ENCODE results near the gene PTPRT.

The PTPRT gene

DNA sequence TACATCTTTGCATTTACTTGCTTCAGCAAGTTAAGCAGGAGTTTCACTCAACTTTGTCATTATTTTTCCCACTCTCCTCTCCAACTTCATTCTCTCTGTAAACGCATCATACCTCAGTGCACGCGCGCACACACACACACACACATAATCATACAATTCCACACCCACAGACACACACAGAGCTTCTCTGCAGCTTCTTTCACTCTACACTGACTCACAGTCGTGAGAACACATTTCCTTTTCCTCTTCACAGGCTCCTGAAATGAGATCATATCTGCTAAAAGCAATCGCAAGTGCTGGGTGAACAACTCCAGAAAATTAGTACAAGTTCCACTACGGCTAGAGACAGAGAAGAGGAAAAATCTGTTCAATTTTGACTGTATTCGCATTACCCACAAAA lies 215.4 kb downstream of the PTPRT start:
- no peak for DNase-seq (ENCODE audit: low read depth)

DNA sequence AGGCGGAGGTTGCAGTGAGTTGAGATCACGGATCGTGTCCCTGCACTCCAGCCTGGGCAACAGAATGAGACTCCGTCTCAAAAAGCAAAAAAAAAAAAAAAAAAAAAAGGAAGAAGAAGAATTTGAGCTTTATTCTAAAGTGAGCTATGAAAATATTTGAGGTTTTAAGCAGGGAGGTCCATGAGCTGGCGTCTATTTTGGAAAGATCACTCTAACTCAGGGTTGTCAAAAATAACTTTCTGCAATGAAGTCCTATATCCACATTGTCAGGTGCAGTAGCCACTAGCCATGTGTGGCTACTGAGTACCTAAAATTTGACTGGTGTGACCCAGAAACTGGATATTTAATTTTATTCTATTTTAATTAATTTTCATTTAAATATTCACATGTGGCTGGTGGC lies 217.1 kb downstream of the PTPRT start:
- no peak for DNase-seq (ENCODE audit: low read depth)

DNA sequence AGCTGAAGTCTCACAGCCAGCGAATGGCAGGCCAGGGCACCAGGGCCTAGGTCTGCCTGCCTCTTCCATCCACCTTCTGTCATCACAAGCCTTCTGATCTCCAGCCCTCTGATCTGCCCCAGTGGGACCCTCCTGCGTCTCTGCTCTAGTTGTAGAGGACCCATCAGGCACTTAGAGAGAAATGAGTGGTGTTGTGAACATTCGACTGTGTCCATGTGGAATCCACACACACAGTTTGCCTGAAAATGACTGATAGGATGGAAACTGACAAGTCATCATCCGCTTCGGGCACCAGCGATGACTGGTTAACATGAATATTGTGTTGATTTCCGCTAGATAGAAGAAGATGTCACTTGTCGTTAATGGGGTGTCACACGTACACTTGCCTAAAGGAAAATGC lies 221.0 kb downstream of the PTPRT start:
- no peak for DNase-seq (ENCODE audit: low read depth)

DNA sequence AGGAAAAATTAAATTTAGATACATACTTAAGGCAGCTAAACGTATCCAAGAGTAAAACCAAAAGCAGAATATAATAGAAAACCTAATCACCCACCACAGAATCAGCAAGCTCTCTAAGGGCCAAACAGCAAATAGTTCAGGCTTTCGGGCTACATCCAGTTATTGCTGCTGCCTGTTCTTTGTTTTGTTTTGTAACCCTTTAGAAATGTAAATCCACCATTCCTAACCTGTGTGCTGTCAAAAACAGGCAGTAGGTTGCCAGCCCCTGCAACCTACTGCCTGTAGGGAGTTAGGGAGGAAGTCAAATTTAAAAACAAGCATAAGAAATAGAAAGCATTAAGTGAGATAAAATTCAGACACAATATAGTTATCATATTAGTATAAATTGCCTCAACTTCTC lies 225.9 kb downstream of the PTPRT start:
- DNase-seq (ENCODE audit: low read depth) = no peak

DNA sequence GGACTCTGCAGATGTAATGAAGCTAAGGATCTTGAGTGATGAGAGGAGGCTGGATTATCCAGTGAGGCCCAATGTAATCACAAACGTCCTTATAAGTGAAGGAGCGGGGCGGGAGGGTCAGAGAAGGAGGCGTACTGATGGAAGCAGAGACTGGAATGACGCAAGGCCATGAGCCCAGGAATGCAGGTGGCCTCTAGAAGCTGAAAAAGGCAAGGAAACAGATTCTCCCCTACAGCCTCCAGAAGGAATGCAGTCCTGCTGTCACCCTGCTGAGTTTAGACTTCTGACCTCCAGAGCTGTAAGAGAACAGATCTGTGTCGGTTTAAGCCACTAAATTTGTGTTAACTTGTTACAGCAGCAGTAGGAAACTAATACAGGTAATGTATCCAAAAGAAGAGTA lies 227.9 kb downstream of the PTPRT start:
- no peak for DNase-seq (ENCODE audit: low read depth)

DNA sequence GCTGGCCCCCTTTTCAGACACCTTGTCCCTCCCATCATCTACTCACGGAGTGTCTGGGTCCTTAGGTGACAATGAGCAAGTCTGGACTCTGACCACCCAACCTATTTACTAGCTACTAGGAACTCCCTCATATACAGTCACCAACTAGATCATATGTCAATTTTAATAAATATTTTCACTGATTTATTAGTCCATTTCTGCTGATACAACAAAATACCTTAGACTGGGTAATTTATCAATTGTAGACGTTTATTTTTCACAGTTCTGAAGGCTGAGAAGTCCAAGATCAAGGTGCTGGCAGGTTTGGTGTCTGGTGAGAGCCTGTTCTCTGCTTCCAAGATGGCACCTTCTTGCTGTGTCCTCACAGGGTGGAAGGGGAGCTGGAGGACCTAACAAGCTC lies 229.7 kb downstream of the PTPRT start:
- no peak for DNase-seq (ENCODE audit: low read depth)

DNA sequence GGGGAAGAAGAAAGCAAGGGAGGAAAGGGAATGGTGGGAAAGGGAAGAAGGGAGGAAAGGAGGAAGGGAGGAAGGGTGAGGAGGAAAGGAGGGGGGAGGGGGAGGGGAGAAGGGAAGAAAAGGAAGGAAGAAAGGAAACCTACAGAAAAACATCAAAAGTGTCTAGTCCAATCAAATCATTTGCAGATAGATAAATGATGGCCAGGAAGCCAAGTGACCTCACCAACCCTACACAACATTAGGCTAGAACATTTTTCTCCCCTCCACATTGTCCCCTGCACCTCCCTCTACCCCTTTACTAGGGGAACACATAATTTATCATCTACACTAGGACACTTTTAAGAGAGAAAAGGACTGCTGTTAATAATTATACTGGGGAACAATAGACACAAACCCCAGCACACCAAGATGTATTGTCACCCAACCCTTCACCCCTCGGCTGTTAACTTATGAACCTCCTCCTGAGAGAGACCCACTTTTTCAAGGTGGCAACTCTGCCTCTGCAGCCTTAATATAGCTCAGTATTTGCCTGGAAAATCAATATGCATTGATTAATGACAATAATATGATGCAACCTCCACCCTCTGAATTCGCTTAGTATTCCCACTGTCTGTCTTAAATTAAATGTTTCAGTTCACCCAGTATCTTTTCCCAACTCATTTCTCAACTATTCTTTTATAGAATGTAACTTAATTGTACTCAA lies 231.2 kb downstream of the PTPRT start:
- DNase-seq (ENCODE audit: low read depth) = no peak

DNA sequence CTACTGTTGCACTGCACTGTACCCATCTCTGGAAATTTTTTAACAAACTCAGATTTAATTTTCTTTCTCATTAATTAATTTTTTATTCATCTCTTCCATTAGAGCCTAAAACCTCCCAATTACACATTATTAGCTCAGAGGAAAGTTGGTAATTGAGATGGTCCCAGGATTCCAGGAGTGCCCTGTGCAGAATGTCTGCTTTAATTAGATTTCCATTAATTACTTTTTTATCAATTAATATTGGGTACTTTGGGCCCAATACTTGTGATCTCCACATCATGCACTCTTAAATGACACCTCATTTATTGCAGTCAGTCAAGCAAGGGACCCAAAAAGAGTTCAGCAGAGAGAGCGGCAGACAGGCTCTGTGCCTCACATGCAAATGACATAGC lies 232.0 kb downstream of the PTPRT start:
- DNase-seq (ENCODE audit: low read depth) = no peak

DNA sequence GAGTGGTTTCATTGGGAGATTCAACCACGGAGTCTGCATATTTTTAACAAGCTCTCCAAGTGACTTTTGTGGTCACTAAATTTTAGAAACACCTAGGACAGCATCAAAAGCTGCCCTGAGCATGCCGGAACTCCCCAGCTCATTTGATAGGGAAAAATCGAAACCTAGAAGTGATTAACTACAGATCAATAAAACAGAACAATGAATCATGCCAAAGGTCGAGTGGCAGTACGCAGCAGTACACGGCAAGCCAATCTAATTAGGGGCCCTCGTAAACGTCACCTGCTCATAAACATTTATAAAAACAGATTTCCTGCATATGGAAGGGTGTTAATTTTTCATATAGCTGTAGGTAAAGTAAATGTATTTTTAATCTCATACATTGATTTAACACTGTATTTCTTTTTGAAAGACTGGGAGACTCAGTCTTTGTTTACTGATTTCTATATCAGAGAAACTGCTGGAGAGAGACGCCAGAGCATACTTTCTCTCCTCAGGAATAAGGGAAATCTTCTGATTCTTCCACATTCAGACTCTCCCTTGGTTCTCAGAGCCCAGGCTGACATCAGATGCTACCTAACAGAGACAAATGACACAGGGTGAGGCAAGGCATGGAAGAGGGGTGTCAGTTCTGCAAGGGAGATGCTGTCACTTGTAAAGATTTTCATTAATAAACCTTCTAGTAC lies 232.5 kb downstream of the PTPRT start:
- no peak for DNase-seq (ENCODE audit: low read depth)

DNA sequence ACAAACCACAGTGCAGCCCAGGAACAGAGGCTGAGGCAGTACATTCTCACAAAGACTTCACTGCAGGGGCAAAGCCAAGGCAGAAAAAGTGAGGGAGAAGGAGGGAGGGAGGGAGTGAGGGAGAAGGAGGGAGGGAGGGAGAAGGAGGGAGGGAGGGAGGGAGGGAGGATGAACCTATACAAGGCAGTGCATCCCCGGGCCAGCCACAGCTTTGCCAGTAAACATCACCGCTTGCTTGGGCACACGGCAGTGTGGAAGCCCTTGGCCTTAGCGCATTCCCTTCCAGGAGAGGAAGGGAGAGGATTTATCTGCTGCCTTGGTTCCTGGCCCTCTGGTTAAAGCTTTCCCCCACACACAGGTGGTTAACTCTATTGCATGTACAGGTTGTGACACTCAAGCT lies 234.0 kb downstream of the PTPRT start:
- no peak for DNase-seq (ENCODE audit: low read depth)

DNA sequence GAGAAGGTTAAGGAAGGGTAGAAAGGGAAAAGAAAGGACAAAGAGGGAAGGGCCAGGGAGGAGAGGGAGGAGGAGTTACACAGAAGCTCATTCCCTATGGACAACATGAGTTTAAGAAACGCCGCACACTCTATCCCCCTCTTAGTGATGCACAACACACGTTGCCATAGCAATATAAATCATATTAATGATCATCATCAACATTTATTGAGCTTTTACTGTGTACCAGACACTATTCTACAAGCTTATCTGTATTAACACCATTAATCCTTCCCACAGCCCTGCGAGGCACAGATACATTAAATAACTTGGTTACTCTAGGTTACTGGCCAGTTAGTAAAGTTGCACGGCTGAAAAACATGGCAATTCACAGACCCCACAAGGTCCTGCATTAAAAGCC lies 234.8 kb downstream of the PTPRT start:
- DNase-seq (ENCODE audit: low read depth) = no peak

DNA sequence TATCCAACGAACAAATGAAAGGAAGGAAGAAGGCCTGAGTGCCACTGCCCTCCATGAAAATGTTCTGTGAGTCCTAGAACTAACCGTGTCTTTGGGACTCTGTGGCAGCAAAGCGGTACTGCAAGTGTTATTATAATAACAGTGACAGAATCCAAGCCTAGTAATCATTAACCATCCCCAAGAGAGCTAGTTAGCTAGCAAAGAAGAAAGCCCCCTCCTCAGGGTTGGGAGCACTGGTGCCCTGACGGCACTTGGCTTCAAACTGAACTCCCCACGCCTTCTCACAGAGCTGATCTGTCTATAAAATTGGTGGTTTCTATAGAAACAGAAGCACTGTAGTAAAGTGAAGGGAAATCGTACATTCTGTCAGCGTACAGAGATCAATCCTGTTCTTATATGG lies 239.8 kb downstream of the PTPRT start:
- no peak for DNase-seq (ENCODE audit: low read depth)

DNA sequence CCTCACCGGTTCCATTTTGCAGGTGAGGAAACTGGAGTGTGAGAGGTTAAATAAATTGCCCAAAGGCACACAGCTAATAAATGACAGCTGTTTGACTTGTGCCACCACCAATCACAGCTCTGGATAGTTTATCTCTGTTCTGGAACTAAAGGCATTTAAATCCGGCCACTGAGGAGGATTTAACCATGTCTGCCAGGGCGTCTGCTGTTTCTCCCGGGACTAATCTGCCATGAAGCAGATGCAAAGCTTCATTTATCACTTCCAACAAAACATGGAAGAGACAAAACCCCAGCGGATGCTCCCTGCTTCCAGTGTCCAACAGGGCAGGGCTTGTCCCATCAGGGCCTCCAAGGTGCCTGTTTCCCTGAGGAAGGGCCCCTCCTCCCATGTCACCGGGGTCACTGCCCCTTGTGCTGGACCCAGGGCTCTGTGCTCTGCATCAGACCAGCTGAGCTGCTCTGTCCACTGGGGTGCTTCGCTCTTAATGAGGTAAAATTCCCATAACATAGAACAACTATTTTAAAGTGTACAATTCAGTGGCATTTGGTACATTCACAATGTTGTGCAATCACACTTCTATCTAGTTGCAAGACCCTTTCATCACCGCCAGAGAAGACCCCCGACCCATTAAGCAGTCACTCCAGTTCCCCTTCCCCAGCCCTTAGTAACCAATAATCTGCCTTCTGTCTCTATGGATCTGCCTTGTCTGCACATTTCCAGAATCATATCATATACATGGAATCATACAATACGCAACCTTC lies 244.3 kb downstream of the PTPRT start:
- no peak for DNase-seq (ENCODE audit: low read depth)

DNA sequence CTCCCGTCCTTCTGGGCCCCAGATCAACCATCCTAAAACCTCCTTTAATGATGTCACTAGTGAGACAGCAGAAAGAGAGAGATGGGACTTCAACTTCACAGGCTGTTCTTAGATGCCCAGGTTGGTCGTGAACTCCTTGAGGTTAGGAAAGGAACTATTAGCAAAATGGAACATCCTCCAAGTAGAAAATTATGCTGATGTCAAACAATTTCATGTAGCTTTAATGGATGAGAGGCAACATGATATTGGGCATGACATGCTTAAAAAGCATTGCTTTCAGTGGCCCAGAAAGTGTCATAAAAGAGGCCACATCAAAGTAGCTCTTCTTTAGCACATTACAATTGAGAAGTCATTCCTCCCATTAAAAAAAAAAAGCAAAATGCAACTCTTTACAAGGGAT lies 248.1 kb downstream of the PTPRT start:
- no peak for DNase-seq (ENCODE audit: low read depth)

DNA sequence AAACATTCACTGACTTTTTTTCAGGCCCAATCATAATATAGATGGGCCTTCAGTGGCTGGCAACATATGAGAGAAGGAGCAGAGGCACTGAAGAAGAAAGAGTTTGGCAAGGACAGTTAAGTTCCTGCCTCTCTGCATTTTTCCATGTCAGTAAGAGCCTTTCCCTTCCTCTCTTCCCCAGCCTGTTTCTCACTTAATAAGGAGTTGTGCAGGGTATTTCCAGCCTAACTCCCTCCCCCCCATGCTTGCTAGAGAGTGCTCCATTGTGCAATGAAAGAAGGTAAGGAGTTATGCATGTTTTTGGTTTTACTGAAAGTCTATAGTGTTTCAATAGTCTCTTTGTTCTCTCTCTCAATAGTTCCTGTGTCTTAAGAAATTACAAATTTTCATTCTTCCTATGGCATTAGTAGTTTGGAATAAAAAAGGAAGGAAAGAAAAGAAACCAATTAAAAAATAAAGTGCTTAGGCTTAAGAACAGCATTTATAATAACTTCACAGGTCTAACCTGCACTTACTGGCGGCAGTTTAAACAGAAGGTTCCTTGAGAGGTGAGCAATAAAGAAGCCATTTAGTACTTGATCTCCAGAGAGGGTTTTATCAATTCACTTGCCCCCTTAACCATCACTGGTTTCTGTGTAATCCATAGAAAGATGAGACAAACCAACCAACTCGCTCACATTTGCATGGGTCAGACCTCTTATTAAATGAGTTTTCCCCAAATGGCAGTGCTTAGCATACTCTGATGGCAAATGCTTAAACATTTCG lies 251.1 kb downstream of the PTPRT start:
- no peak for DNase-seq (ENCODE audit: low read depth)

DNA sequence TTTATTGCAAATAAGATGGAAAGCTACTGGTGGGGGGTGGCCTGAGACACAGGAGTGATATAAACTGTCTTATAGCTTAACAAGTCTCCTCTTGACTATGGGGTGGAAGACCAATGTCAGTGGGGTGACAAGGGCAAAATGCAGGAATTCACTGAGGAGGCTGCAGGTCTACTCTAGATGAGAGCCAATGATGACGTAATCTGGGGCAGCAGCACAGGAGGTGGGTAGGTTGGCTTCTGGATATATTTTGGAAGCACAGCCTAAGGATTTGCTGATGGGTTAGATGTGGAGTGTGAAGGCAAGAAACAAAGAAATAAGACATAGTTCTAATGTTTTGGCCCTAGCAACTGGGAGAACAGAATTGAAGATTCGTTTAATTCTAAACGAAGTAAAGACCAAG lies 253.2 kb downstream of the PTPRT start:
- DNase-seq (ENCODE audit: low read depth) = no peak

DNA sequence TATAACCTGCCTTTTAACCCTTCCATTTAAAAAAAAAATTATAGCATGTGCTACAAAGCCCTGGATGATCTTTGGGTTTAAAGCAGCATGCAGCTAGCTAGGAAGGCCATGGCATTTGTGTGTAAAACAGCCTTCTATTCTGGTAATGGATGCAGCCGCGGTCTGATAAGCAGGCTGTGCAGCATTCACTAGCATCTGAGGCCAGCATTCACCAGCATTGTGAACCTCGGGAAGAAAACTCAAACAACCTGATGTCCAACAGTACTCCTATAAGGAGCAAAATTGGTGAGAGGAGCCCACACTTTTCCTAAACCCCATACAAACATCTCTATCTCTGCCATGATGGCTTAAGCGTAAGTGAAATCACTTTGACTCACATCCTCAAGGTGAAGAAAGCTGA lies 265.5 kb downstream of the PTPRT start:
- no peak for DNase-seq (ENCODE audit: low read depth)

DNA sequence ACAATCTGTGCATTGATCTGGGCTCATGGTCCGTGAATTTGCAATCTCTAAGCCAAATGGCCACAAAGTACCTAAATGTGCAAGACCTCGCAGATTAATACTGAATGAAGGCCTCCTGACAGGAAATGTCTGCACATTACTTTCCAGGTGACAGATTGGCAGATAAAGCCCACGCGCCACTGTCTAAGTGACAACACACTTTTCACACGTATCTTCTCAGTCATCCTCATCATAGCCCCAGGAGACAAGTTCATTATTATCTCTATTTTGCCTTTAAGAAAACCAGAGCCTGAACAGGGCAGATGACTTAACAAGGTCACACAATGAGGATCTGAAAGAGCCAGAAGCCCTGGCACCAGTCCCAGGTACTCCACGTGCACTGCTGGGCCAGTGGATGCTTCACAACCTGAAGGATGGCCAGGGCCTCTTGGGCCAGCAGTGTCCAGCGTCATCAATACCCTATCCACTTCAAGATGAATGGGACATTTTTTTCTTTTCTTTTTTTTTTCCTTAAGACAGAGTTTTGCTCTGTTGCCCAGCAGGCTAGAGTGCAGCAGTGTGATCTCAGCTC lies 266.3 kb downstream of the PTPRT start:
- DNase-seq (ENCODE audit: low read depth) = no peak

DNA sequence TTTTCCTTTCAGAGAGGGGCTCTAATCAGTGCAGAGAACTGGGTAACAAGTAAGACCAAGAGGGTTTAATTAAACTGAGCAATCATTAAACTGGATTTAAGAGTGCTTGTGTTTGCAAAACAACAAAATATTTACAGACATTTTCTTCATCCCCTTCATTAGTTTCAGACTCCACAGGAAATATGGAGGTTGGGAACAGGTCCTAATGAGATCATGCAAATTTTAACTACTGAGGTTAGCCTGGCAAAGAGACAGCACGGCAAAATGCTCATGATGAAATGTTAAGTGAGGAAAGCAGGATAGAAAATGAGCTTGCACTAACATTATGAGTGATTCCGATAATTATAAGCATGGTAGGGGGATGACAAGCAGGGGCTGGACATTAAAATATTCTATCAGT lies 268.9 kb downstream of the PTPRT start:
- no peak for DNase-seq (ENCODE audit: low read depth)

DNA sequence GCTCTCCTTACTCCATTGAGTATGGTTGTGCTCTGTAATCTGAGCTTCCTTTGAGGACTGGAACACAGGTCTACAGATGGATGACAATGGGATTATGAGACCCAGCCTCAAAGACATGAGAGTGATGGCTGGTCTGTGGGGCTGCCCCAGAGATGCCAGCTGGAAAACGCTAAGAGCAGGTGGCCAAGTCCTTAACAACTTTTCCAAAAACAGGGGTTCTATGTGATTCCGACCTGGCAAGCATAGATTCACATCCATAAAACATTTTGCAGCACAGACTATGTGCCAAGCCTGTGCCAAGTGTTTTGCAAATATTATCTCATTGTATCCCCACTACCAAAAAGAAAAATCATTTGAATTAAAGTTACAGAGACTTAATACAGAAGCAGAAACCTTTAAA lies 270.4 kb downstream of the PTPRT start:
- DNase-seq (ENCODE audit: low read depth) = no peak

DNA sequence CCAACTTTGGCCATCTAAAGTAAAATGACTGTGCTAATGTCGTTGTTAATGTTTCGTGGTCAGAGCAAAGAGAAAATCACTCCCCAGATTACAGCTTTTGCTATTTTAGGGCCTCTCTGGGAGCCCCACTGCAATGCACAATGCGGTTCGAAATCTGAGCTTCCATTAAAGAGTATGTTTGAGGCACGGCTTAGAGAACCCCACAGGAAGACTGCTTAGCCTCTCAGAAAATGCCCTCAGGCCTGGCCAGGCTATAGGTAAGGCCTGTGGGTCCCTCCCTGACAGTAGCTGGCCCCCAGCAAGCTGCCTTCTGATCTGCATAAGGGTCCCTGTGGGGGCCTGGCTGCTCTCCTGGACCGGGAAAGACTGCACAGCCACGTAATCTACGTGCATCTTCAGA lies 274.6 kb downstream of the PTPRT start:
- no peak for DNase-seq (ENCODE audit: low read depth)

DNA sequence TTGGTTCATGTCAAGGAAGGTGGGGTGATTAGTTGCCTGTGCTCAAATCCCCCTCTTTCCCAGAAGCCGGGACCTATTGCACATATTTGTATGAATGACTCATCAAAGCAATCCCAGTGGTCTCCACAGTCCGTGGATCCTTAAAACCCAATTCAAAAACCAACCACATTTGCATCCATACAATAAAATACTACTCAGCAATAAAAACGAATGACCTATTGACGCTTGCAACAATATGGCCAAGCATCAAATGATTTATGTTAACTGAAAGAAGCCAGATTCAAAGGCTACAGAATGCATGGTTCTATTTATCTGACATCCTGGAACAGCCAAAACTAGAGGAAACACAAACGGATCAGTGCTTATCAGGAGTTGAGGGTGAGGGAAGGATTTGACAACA lies 275.4 kb downstream of the PTPRT start:
- DNase-seq (ENCODE audit: low read depth) = no peak

Data from GM04504 (cell line).